ENCODE results near the gene MNAT1. TPM values are rescaled to one million over a fixed set of nuclear protein-coding genes. Genes with fewer than 3 reads are reported as not detected.

MNAT1 gene
- total RNA-seq, 1 donor from 2014 or later, result 42.4 TPM

DNA sequence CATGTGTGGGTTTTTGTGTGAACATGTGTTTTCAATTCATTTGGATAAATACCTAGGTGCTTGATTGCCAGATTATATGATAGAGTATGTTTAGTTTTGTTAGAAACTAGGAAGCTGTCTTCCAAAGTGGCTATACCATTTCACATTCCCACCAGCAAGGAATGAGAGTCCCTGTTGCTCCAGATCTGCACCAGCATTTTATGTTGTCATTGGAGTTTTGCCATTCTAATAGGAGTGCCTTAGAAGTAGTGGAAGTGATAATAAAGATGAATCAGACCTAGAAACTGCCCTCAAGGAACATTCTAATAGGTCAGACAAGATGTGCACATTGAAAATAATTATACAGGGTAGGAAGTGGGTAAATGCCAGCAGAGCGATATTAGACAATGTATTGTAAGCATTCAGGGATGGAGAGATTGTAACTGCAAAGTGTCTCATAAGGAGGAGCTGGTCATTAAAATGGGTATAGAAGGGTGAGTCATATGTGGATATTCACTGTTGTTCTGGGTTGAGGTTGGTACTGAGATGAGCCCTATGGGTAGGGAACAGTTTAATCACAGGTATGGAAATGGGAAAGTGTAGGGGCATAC, 71.4 kb downstream of the MNAT1 start:
- no peak for TF ChIP-seq CTCF (IDR thresholded peaks at IDR 0.05)
- no peak for DNase-seq (ENCODE audit: low spot score)
- no peaks in the 10 kb centered on the region for H3K27me3 Mint-ChIP-seq (ENCODE audit: low read depth)
- peaks cover 15% of the 10 kb centered on the region for H3K36me3 Mint-ChIP-seq (ENCODE audit: low read depth)
- peaks cover 20% of the 10 kb centered on the region for H3K4me1 Mint-ChIP-seq (ENCODE audit: low read depth)
- H3K27ac Mint-ChIP-seq (ENCODE audit: unreplicated experiment), result no peak overlapping the region
- peaks cover 8% of the 10 kb centered on the region for H3K9me3 Mint-ChIP-seq (ENCODE audit: low read depth)
- no peak overlapping the region for H3K4me3 Mint-ChIP-seq (ENCODE audit: unreplicated experiment)

DNA sequence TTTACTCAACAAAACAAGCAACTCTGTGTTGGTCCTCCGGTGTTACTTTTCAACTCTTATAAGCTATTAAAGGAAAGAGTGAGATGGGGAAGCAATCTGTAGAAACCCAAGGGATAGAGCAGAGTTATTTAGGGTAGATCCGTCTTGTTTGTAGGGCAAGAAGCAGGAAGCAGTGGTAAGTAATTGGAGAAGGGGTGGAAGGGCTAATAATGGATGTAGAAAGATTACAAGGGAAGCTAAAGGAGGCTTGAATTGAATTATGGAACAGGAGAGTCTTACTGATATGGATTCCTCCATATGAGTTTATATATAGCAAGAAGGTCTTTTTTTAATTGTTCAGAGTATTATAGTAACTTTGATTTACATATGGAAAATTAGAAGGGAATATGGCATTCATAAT, 72.7 kb downstream of the MNAT1 start:
- TF ChIP-seq CTCF (IDR thresholded peaks at IDR 0.05), result no peak
- peaks cover 14% of the 10 kb centered on the region for H3K36me3 Mint-ChIP-seq (ENCODE audit: low read depth)
- no peak overlapping the region for H3K4me3 Mint-ChIP-seq (ENCODE audit: unreplicated experiment)
- H3K27ac Mint-ChIP-seq (ENCODE audit: unreplicated experiment), result no peak overlapping the region
- peaks cover 8% of the 10 kb centered on the region for H3K9me3 Mint-ChIP-seq (ENCODE audit: low read depth)
- DNase-seq (ENCODE audit: low spot score), result no peak
- H3K27me3 Mint-ChIP-seq (ENCODE audit: low read depth), result no peaks in the 10 kb centered on the region
- H3K4me1 Mint-ChIP-seq (ENCODE audit: low read depth), result peaks cover 20% of the 10 kb centered on the region

GRCh38 chr14:60807971-60808370, 73.4 kb downstream of the MNAT1 start:
- Mint-ChIP-seq H3K9me3 (ENCODE audit: low read depth) (peaks cover 5% of the 10 kb centered on the region), H3K36me3 (ENCODE audit: low read depth) (peaks cover 16% of the 10 kb centered on the region), H3K4me1 (ENCODE audit: low read depth) (peaks cover 20% of the 10 kb centered on the region), H3K27me3 (ENCODE audit: low read depth) (no peaks in the 10 kb centered on the region), H3K27ac (ENCODE audit: unreplicated experiment) (no peak overlapping the region), H3K4me3 (ENCODE audit: unreplicated experiment) (no peak overlapping the region)
- no peak for TF ChIP-seq CTCF (IDR thresholded peaks at IDR 0.05)
- DNase-seq (ENCODE audit: low spot score), result no peak

- H3K27ac Mint-ChIP-seq (ENCODE audit: unreplicated experiment), result no peak overlapping the region
- H3K4me1 Mint-ChIP-seq (ENCODE audit: low read depth), result peaks cover 12% of the 10 kb centered on the region
- peak; percentile 87 for DNase-seq (ENCODE audit: low spot score)
- no peaks in the 10 kb centered on the region for H3K27me3 Mint-ChIP-seq (ENCODE audit: low read depth)
- no peak overlapping the region for H3K4me3 Mint-ChIP-seq (ENCODE audit: unreplicated experiment)
- H3K36me3 Mint-ChIP-seq (ENCODE audit: low read depth), result peaks cover 24% of the 10 kb centered on the region
- no peaks in the 10 kb centered on the region for H3K9me3 Mint-ChIP-seq (ENCODE audit: low read depth)
- TF ChIP-seq CTCF (IDR thresholded peaks at IDR 0.05), result no peak
These were observed 78.4 kb downstream of the MNAT1 start for GRCh38 chr14:60812987-60813386.

DNA sequence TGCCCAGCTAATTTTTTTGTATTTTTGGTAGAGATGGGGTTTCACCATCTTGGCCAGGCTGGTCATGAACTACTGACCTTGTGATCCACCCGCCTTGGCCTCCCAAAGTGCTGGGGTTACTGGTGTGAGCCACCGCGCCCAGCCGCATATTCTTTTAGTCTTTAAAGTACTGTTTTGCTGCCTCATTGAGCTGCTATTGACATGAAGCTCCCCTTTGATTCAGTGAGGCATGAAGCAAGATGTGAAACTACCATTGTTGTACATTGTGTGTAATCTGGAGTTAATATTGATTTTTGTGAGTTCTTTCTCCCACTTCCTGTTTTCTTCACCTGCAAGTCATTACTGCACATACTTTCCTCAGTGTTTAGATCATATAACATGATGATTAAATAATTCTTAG, 80.8 kb downstream of the MNAT1 start:
- Mint-ChIP-seq H3K4me3 (ENCODE audit: unreplicated experiment) (no peak overlapping the region), H3K9me3 (ENCODE audit: low read depth) (no peaks in the 10 kb centered on the region), H3K27me3 (ENCODE audit: low read depth) (no peaks in the 10 kb centered on the region), H3K36me3 (ENCODE audit: low read depth) (peaks cover 24% of the 10 kb centered on the region), H3K27ac (ENCODE audit: unreplicated experiment) (no peak overlapping the region), H3K4me1 (ENCODE audit: low read depth) (peaks cover 12% of the 10 kb centered on the region)
- DNase-seq (ENCODE audit: low spot score), result no peak
- no peak for TF ChIP-seq CTCF (IDR thresholded peaks at IDR 0.05)
